Neural progenitor cell (in vitro differentiated cells): ENCODE results near the gene ATP1A3. TPM values are rescaled to one million over a fixed set of nuclear protein-coding genes. Genes with fewer than 3 reads are reported as not detected.

Experiments used
- DNase-seq: peaks from one replicate; pipeline ENCODE4 v3.0.0-alpha.2; 2016; ENCODE audit warnings: low spot score
- H2AFZ ChIP-seq: fragments of 200-600 bp; sonication (generic); replicated peaks from 2 replicates; pipeline ENCODE4 v1.6.1; 2016; ENCODE audit warnings: antibody characterized with exemption
- H3F3A ChIP-seq: fragments of 200-600 bp; sonication (generic); 2 replicates; pipeline ENCODE4 v1.6.1; 2016; ENCODE audit warnings: antibody characterized with exemption, low read depth
- H3K27ac ChIP-seq: fragments of 200-600 bp; sonication (generic); 2 replicates; pipeline ENCODE4 v1.5.1; 2016; ENCODE audit warnings: mild to moderate bottlenecking
- H3K27me3 ChIP-seq: fragments of 200-600 bp; sonication (generic); 2 replicates; pipeline ENCODE4 v1.6.1; 2016; ENCODE audit warnings: mild to moderate bottlenecking, moderate library complexity
- H3K36me3 ChIP-seq: fragments of 200-600 bp; sonication (generic); 2 replicates; pipeline ENCODE4 v1.5.1; 2016
- H3K4me1 ChIP-seq: fragments of 200-600 bp; sonication (generic); 2 replicates; pipeline ENCODE4 v1.6.1; 2016; ENCODE audit warnings: mixed run types
- H3K4me2 ChIP-seq: fragments of 200-600 bp; sonication (generic); 2 replicates; pipeline ENCODE4 v1.6.1; 2016
- H3K4me3 ChIP-seq: fragments of 200-600 bp; sonication (generic); 2 replicates; pipeline ENCODE4 v1.5.1; 2016
- H3K79me2 ChIP-seq: fragments of 200-600 bp; sonication (generic); 2 replicates; pipeline ENCODE4 v1.6.1; 2016; ENCODE audit warnings: low read depth
- H3K9ac ChIP-seq: fragments of 200-600 bp; sonication (generic); 2 replicates; pipeline ENCODE4 v1.6.1; 2016
- H3K9me3 ChIP-seq: fragments of 200-600 bp; sonication (generic); 2 replicates; pipeline ENCODE4 v1.5.1; 2016; ENCODE audit warnings: low read depth
- H4K20me1 ChIP-seq: fragments of 200-600 bp; sonication (generic); 2 replicates; pipeline ENCODE4 v1.6.1; 2016; ENCODE audit warnings: low read depth
- H3K27ac Mint-ChIP-seq: 3 replicates; pipeline ENCODE4 v1.8.0; 2021; ENCODE audit warnings: mixed read lengths
- H3K27me3 Mint-ChIP-seq: 2 replicates; pipeline ENCODE4 v1.8.0; 2022; ENCODE audit warnings: low read depth, mild to moderate bottlenecking, inconsistent platforms, moderate library complexity, mixed read lengths; ENCODE audit not compliant: insufficient read depth
- H3K36me3 Mint-ChIP-seq: 3 replicates; pipeline ENCODE4 v1.8.0; 2021; ENCODE audit warnings: mixed read lengths
- H3K4me1 Mint-ChIP-seq: 3 replicates; pipeline ENCODE4 v1.8.0; 2021; ENCODE audit warnings: mixed read lengths
- H3K4me3 Mint-ChIP-seq: 3 replicates; pipeline ENCODE4 v1.8.0; 2021; ENCODE audit warnings: mild to moderate bottlenecking, moderate library complexity, mixed read lengths
- H3K9me3 Mint-ChIP-seq: 3 replicates; pipeline ENCODE4 v1.8.0; 2020; ENCODE audit warnings: mixed read lengths
- CTCF ChIP-seq: fragments of 200-600 bp; sonication (generic); IDR thresholded peaks from 2 replicates; pipeline ENCODE4 v1.5.1; 2017; ENCODE audit warnings: antibody characterized with exemption, mild to moderate bottlenecking
- EZH2 ChIP-seq: fragments of 200-600 bp; sonication (generic); IDR thresholded peaks from 2 replicates; pipeline ENCODE4 v1.6.1; 2017; ENCODE audit warnings: antibody characterized with exemption, mild to moderate bottlenecking, moderate library complexity
- EZH2phosphoT487 ChIP-seq: fragments of 200-600 bp; sonication (generic); IDR thresholded peaks from 2 replicates; pipeline ENCODE4 v1.6.1; 2017; ENCODE audit warnings: antibody characterized with exemption
- total RNA-seq: library from RNA; depleted of rRNA; stranded (reverse); fragments of >200 nt; gene quantifications from 2 replicates; pipeline ENCODE4 v1.2.3, GENCODE V29; 2015; ENCODE audit warnings: low replicate concordance

ATP1A3 gene
- total RNA-seq, 1 donor from 2014 or later = not detected

- H3K9me3 ChIP-seq = no peaks in the 10 kb centered on the region
- H3K79me2 ChIP-seq = no peaks in the 10 kb centered on the region
- Mint-ChIP-seq H3K27ac (peak overlapping the region; percentile 24), H3K4me1 (peaks cover 41% of the 10 kb centered on the region), H3K4me3 (peak overlapping the region; percentile 41), H3K36me3 (no peaks in the 10 kb centered on the region), H3K9me3 (no peaks in the 10 kb centered on the region), H3K27me3 (peaks cover 10% of the 10 kb centered on the region)
- peaks cover 5% of the 10 kb centered on the region for H3F3A ChIP-seq
- H4K20me1 ChIP-seq = peaks cover 9% of the 10 kb centered on the region
- no peak overlapping the region for H3K4me2 ChIP-seq
- H2AFZ ChIP-seq = no peak overlapping the region
- H3K9ac ChIP-seq = no peak overlapping the region
- no peak overlapping the region for H3K4me3 ChIP-seq
- DNase-seq = no peak
- no peaks in the 10 kb centered on the region for H3K4me1 ChIP-seq
- H3K27ac ChIP-seq = no peak overlapping the region
- TF ChIP-seq CTCF (no peak), EZH2phosphoT487 (no peak), EZH2 (no peak)
- H3K27me3 ChIP-seq = no peaks in the 10 kb centered on the region
- no peaks in the 10 kb centered on the region for H3K36me3 ChIP-seq
Measured at GRCh38 chr19:42030645-42031440, 36.8 kb upstream of the ATP1A3 start.

- Mint-ChIP-seq H3K4me3 (peak overlapping the region; percentile 62), H3K9me3 (no peaks in the 10 kb centered on the region), H3K4me1 (peaks cover 34% of the 10 kb centered on the region), H3K36me3 (no peaks in the 10 kb centered on the region), H3K27me3 (peaks cover 14% of the 10 kb centered on the region), H3K27ac (no peak overlapping the region)
- Histone ChIP-seq H3F3A (no peaks in the 10 kb centered on the region), H3K4me3 (peak overlapping the region; percentile 34), H3K79me2 (no peaks in the 10 kb centered on the region), H3K9ac (no peak overlapping the region), H3K4me1 (no peaks in the 10 kb centered on the region), H3K4me2 (peak overlapping the region; percentile 54), H2AFZ (no peak overlapping the region), H3K9me3 (no peaks in the 10 kb centered on the region), H4K20me1 (peaks cover 13% of the 10 kb centered on the region), H3K36me3 (no peaks in the 10 kb centered on the region), H3K27ac (no peak overlapping the region), H3K27me3 (no peaks in the 10 kb centered on the region)
- TF ChIP-seq EZH2 = no peak
- TF ChIP-seq CTCF = peak; percentile 97
- TF ChIP-seq EZH2phosphoT487 = no peak
- peak; percentile 69 for DNase-seq
Measured at GRCh38 chr19:42028304-42029216, 34.5 kb upstream of the ATP1A3 start.

DNA sequence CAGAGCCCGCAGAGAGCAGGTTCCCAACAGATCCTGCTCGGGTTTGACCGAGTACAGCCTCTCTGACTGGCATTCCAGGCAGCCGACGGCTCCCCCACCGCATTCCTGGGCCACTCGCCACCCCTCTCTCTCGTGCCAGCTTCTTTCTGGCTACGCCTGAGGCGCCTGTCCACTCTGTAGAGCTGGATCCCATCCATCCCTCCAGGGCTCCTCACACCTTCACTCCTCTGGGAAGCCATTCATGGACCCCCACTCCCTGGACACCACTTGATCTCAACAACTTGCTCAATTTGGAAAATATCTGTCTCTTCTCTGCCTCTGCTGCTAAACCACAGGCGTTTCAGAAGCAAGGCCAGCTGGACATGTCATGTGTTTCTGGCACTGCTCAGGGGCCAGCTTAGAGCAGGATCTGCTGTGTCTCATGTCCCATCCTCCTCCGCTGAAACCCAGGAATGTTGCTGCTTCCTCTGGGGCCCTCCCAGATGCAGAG, 30.6 kb upstream of the ATP1A3 start:
- Histone ChIP-seq H3K27ac (no peak overlapping the region), H3K4me1 (no peaks in the 10 kb centered on the region), H3F3A (no peaks in the 10 kb centered on the region), H3K4me2 (no peak overlapping the region), H3K79me2 (no peaks in the 10 kb centered on the region), H2AFZ (no peak overlapping the region), H3K9me3 (no peaks in the 10 kb centered on the region), H3K4me3 (no peak overlapping the region), H3K9ac (no peak overlapping the region), H3K36me3 (no peaks in the 10 kb centered on the region), H3K27me3 (no peaks in the 10 kb centered on the region), H4K20me1 (peaks cover 15% of the 10 kb centered on the region)
- no peak for TF ChIP-seq EZH2
- TF ChIP-seq EZH2phosphoT487 = no peak
- TF ChIP-seq CTCF = no peak
- no peaks in the 10 kb centered on the region for H3K9me3 Mint-ChIP-seq
- no peak for DNase-seq
- H3K27me3 Mint-ChIP-seq = peaks cover 7% of the 10 kb centered on the region
- H3K4me3 Mint-ChIP-seq = no peak overlapping the region
- H3K36me3 Mint-ChIP-seq = no peaks in the 10 kb centered on the region
- no peak overlapping the region for H3K27ac Mint-ChIP-seq
- H3K4me1 Mint-ChIP-seq = peaks cover 6% of the 10 kb centered on the region
